Motor neuron (in vitro differentiated cells): ENCODE measurements around the gene KRT39. TPM values are rescaled to one million over a fixed set of nuclear protein-coding genes. Genes with fewer than 3 reads are reported as not detected.

Source experiments
- ATAC-seq, 8 experiments: fragments of 200-7000 bp; cut with Tn5 transposase; replicated peaks in 6 of 8; 2 replicates each; pipeline ENCODE4 v1.8.0; 2021; ENCODE audit warnings: mild to moderate bottlenecking in 8 of 8, moderate library complexity in 8 of 8
- H3K27ac ChIP-seq, 2 donors: fragments of 250-450 bp; sonication (Bioruptor Pico); 2 replicates each; pipeline ENCODE4 v1.9.0; 2021; ENCODE audit warnings: antibody characterized with exemption in 2 of 2, mild to moderate bottlenecking in 2 of 2, moderate library complexity in 1 of 2
- H3K4me1 ChIP-seq, 2 donors: fragments of 250-450 bp; sonication (Bioruptor Pico); replicated peaks in 1 of 2; 2 replicates each; pipeline ENCODE4 v1.6.1; 2021; ENCODE audit warnings: antibody characterized with exemption in 2 of 2, mild to moderate bottlenecking in 2 of 2, moderate library complexity in 1 of 2
- H3K4me3 ChIP-seq, 5 donors: fragments of 250-450 bp; sonication (Bioruptor Pico); 2 replicates each; pipeline ENCODE4 v1.9.0; 2021; ENCODE audit warnings: antibody characterized with exemption in 5 of 5, mild to moderate bottlenecking in 5 of 5, moderate library complexity in 4 of 5
- WGBS, 10 experiments: fragments of 450-650 bp; shearing (Covaris generic); methylation state at CpG; one replicate each; pipeline ENCODE4 v1.0.0; 2022; 5-methylcytosine and 5-hydroxymethylcytosine counted together
- in situ Hi-C, 9 experiments: fragments of 400-800 bp; cut with MboI; loops; one replicate each; pipeline ENCODE4 v1.15.0; 2021; ENCODE audit warnings: low sequenced_read_pairs in 9 of 9, low pct_unique_long_range_greater_than_20kb in 2 of 9; ENCODE audit not compliant: unreplicated experiment in 9 of 9
- total RNA-seq, 8 experiments: library from RNA; unstranded; fragments of 300-600 nt; gene quantifications; 2 replicates each; pipeline versions ENCODE4 v1.2.3 to v1.2.4, GENCODE V29; 2022

The KRT39 gene
- total RNA-seq, 8 experiments from 2014 or later, result 0.59 TPM; not detected in 7

- no peak overlapping the region for H3K27ac ChIP-seq
- H3K4me1 ChIP-seq, result peaks cover 4 to 17% of the 10 kb centered on the region in 2 donors
- H3K4me3 ChIP-seq, result no peak overlapping the region
- peak; percentile 27 to 84 (median 48) for ATAC-seq
- WGBS, 10 experiments, result 0 to 91% (median 39%) methylated on average over 1 to 4 of the region's 4 CpGs; no CpG with 5 or more reads in 2 of the 10 experiments
- in situ Hi-C loops, result loop anchor here (5.0 to 25.0 kb wide), 7 partner anchors 403 to 753 kb away; partner anchors contain the start of genes KRT35 (in 2 of the 9), KRT36 (in 2 of the 9), KRT9 (in 1 of the 9) and KRTAP16-1 (in 1 of the 9)
Observed at GRCh38 chr17:40909755-40910154, 57.0 kb downstream of the KRT39 start.

GRCh38 chr17:40909351-40909750 lies 57.4 kb downstream of the KRT39 start:
- peaks cover 4 to 17% of the 10 kb centered on the region in 2 donors for H3K4me1 ChIP-seq
- in situ Hi-C loops, result loop anchor here (5.0 to 25.0 kb wide), 7 partner anchors 403 to 753 kb away; partner anchors contain the start of genes KRT35 (in 2 of the 9), KRT36 (in 2 of the 9), KRT9 (in 1 of the 9) and KRTAP16-1 (in 1 of the 9)
- ATAC-seq, result peak; percentile 83 to 99 (median 98)
- H3K4me3 ChIP-seq, result no peak overlapping the region
- H3K27ac ChIP-seq, result no peak overlapping the region
- WGBS, 10 experiments, result 0 to 6% (median 0%) methylated on average over 3 to 5 of the region's 5 CpGs; no CpG with 5 or more reads in 2 of the 10 experiments

Other genes with a start within 250 kb of the KRT39 start
- not detected for gene KRT25, start 211.6 kb downstream of the KRT39 start, total RNA-seq
- under 1 TPM in 1 of 8 experiments, not detected in 7; 0.28 TPM for gene KRT26, start 194.7 kb downstream of the KRT39 start, total RNA-seq
- gene KRT27, start 184.4 kb downstream of the KRT39 start, total RNA-seq, result under 1 TPM in 1 of 8 experiments, not detected in 7; 0.66 TPM
- under 1 TPM in 1 of 8 experiments, not detected in 7; 0.08 TPM for gene KRT28, start 167.0 kb downstream of the KRT39 start, total RNA-seq
- 10 to 100 TPM; 15.4 to 62.1 (median 27.3) TPM for gene KRT10, start 144.3 kb downstream of the KRT39 start, total RNA-seq
- 1 to 10 TPM in 4 of 8 experiments, under 1 TPM in 2, not detected in 2; 0.21 to 2.7 (median 1.1) TPM for gene KRT12, start 99.7 kb downstream of the KRT39 start, total RNA-seq
- under 1 TPM in 3 of 8 experiments, not detected in 5; 0.09 to 0.43 (median 0.31) TPM for gene KRT20, start 81.7 kb downstream of the KRT39 start, total RNA-seq
- 1 to 10 TPM in 1 of 8 experiments, under 1 TPM in 2, not detected in 5; 0.36 to 1.2 (median 0.66) TPM for gene KRT23, start 29.3 kb downstream of the KRT39 start, total RNA-seq
- gene KRT40, start 17.4 kb upstream of the KRT39 start, total RNA-seq, result under 1 TPM in 1 of 8 experiments, not detected in 7; 0.19 TPM
- gene KRTAP3-3, start 27.2 kb upstream of the KRT39 start, total RNA-seq, result under 1 TPM in 2 of 8 experiments, not detected in 6; 0.33 to 0.47 TPM
- gene KRTAP3-2, start 33.0 kb upstream of the KRT39 start, total RNA-seq, result 1 to 10 TPM in 1 of 8 experiments, under 1 TPM in 1, not detected in 6; 0.47 to 1.0 TPM
- gene KRTAP3-1, start 42.2 kb upstream of the KRT39 start, total RNA-seq, result not detected
- not detected for gene KRTAP1-5, start 60.3 kb upstream of the KRT39 start, total RNA-seq
- not detected for gene KRTAP1-4, start 63.2 kb upstream of the KRT39 start, total RNA-seq
- gene KRTAP1-3, start 67.9 kb upstream of the KRT39 start, total RNA-seq, result under 1 TPM in 4 of 8 experiments, not detected in 4; 0.25 to 0.56 (median 0.46) TPM
- not detected for gene KRTAP1-1, start 74.5 kb upstream of the KRT39 start, total RNA-seq
- under 1 TPM in 1 of 8 experiments, not detected in 7; 0.71 TPM for gene KRTAP2-1, start 80.4 kb upstream of the KRT39 start, total RNA-seq
- not detected for gene KRTAP2-2, start 88.3 kb upstream of the KRT39 start, total RNA-seq
- under 1 TPM in 1 of 8 experiments, not detected in 7; 0.33 TPM for gene KRTAP2-3, start 93.2 kb upstream of the KRT39 start, total RNA-seq
- not detected for gene KRTAP2-4, start 98.9 kb upstream of the KRT39 start, total RNA-seq
- under 1 TPM in 1 of 8 experiments, not detected in 7; 0.52 TPM for gene KRTAP4-7, start 117.2 kb upstream of the KRT39 start, total RNA-seq
- under 1 TPM in 2 of 8 experiments, not detected in 6; 0.25 to 0.33 TPM for gene KRTAP4-8, start 131.2 kb upstream of the KRT39 start, total RNA-seq
- gene KRTAP4-16, start 135.3 kb upstream of the KRT39 start, total RNA-seq, result under 1 TPM in 1 of 8 experiments, not detected in 7; 0.47 TPM
- gene KRTAP4-9, start 138.4 kb upstream of the KRT39 start, total RNA-seq, result under 1 TPM in 3 of 8 experiments, not detected in 5; 0.33 to 0.41 (median 0.38) TPM
- gene KRTAP4-11, start 151.4 kb upstream of the KRT39 start, total RNA-seq, result under 1 TPM in 2 of 8 experiments, not detected in 6; 0.18 to 0.38 TPM
- under 1 TPM in 2 of 8 experiments, not detected in 6; 0.38 to 0.41 TPM for gene KRTAP4-12, start 157.2 kb upstream of the KRT39 start, total RNA-seq
- gene KRTAP4-6, start 173.6 kb upstream of the KRT39 start, total RNA-seq, result under 1 TPM in 2 of 8 experiments, not detected in 6; 0.17 to 0.47 TPM
- gene KRTAP4-5, start 182.9 kb upstream of the KRT39 start, total RNA-seq, result not detected
- under 1 TPM in 1 of 8 experiments, not detected in 7; 0.18 TPM for gene KRTAP4-4, start 193.8 kb upstream of the KRT39 start, total RNA-seq
- not detected for gene KRTAP4-3, start 201.3 kb upstream of the KRT39 start, total RNA-seq
- gene KRTAP4-2, start 211.3 kb upstream of the KRT39 start, total RNA-seq, result not detected
- gene KRTAP4-1, start 218.0 kb upstream of the KRT39 start, total RNA-seq, result not detected
- not detected for gene KRTAP9-1, start 222.9 kb upstream of the KRT39 start, total RNA-seq